Measurements from ENCODE around the gene C1orf174. TPM values are rescaled to one million over a fixed set of nuclear protein-coding genes. Genes with fewer than 3 reads are reported as not detected.

The C1orf174 gene
- total RNA-seq, 3 donors from 2014 or later = 17.6 to 24.9 (median 18.1) TPM

- H3K27ac ChIP-seq = no peak overlapping the region
- H3K4me3 ChIP-seq = no peak overlapping the region
- DNase-seq (ENCODE audit: low spot score in 2 of 2) = no peak
- intact Hi-C loops (cut with DNase I; ENCODE audit: low total_unique reads) = no loop called here
- peaks cover 0 to 32% of the 10 kb centered on the region in 2 donors for H3K27me3 ChIP-seq
- H3K4me1 ChIP-seq = peaks cover 0 to 4% of the 10 kb centered on the region in 2 donors
- no peaks in the 10 kb centered on the region for H3K9me3 ChIP-seq
- H3K36me3 ChIP-seq = no peaks in the 10 kb centered on the region
- TF ChIP-seq CTCF (IDR thresholded peaks at IDR 0.05) = no peak
- TF ChIP-seq POLR2A (IDR thresholded peaks at IDR 0.05) = no peak
- no peak for TF ChIP-seq POLR2AphosphoS5 (IDR thresholded peaks at IDR 0.05)
These were observed 15.6 kb upstream of the C1orf174 start for GRCh38 chr1:3915551-3916121.

GRCh38 chr1:3914911-3915310 is 14.8 kb upstream of the C1orf174 start:
- DNase-seq (ENCODE audit: low spot score in 2 of 2) = no peak
- Histone ChIP-seq H3K27ac (no peak overlapping the region), H3K4me3 (no peak overlapping the region), H3K9me3 (no peaks in the 10 kb centered on the region), H3K4me1 (peaks cover 0 to 4% of the 10 kb centered on the region in 2 donors), H3K36me3 (no peaks in the 10 kb centered on the region), H3K27me3 (peaks cover 0 to 32% of the 10 kb centered on the region in 2 donors)
- TF ChIP-seq POLR2A (IDR thresholded peaks at IDR 0.05) = no peak
- TF ChIP-seq CTCF (IDR thresholded peaks at IDR 0.05) = no peak
- TF ChIP-seq POLR2AphosphoS5 (IDR thresholded peaks at IDR 0.05) = no peak
- intact Hi-C loops (cut with DNase I; ENCODE audit: low total_unique reads) = no loop called here

- no peak overlapping the region for H3K27ac ChIP-seq
- no peak overlapping the region for H3K4me3 ChIP-seq
- intact Hi-C loops (cut with DNase I; ENCODE audit: low total_unique reads) = no loop called here
- no peak for DNase-seq (ENCODE audit: low spot score in 2 of 2)
- no peaks in the 10 kb centered on the region for H3K36me3 ChIP-seq
- peaks cover 0 to 28% of the 10 kb centered on the region in 2 donors for H3K27me3 ChIP-seq
- peaks cover 0 to 4% of the 10 kb centered on the region in 2 donors for H3K4me1 ChIP-seq
- no peaks in the 10 kb centered on the region for H3K9me3 ChIP-seq
- TF ChIP-seq POLR2AphosphoS5 (IDR thresholded peaks at IDR 0.05) (no peak), POLR2A (IDR thresholded peaks at IDR 0.05) (no peak), CTCF (IDR thresholded peaks at IDR 0.05) (no peak)
These were observed 14.3 kb upstream of the C1orf174 start for GRCh38 chr1:3914331-3914851.

GRCh38 chr1:3912809-3913685 is 13.0 kb upstream of the C1orf174 start:
- H3K36me3 ChIP-seq = no peaks in the 10 kb centered on the region
- no peak for DNase-seq (ENCODE audit: low spot score in 2 of 2)
- H3K4me1 ChIP-seq = peaks cover 0 to 4% of the 10 kb centered on the region in 2 donors
- intact Hi-C loops (cut with DNase I; ENCODE audit: low total_unique reads) = no loop called here
- H3K27ac ChIP-seq = no peak overlapping the region
- peaks cover 0 to 19% of the 10 kb centered on the region in 2 donors for H3K27me3 ChIP-seq
- no peaks in the 10 kb centered on the region for H3K9me3 ChIP-seq
- H3K4me3 ChIP-seq = no peak overlapping the region
- no peak for TF ChIP-seq POLR2A (IDR thresholded peaks at IDR 0.05)
- no peak for TF ChIP-seq CTCF (IDR thresholded peaks at IDR 0.05)
- no peak for TF ChIP-seq POLR2AphosphoS5 (IDR thresholded peaks at IDR 0.05)
